GM12865 (cell line): ENCODE results near the gene RNF14.

Experiments used
- DNase-seq: peaks from one replicate; pipeline ENCODE4 v3.0.0; 2010; ENCODE audit warnings: low read depth
- H3K4me3 ChIP-seq: 2 replicates; pipeline ENCODE4 v1.5.1; 2011; ENCODE audit warnings: mild to moderate bottlenecking, low read depth, low read length, control low read depth
- TF ChIP-seq, protein P1 (sequence below): IDR thresholded peaks from 2 replicates; pipeline ENCODE4 v1.5.1; 2011; ENCODE audit warnings: low read length, control low read depth, low read depth, inconsistent platforms; ENCODE audit not compliant: insufficient read depth; ENCODE audit errors: missing control alignments

RNF14 gene

DNA sequence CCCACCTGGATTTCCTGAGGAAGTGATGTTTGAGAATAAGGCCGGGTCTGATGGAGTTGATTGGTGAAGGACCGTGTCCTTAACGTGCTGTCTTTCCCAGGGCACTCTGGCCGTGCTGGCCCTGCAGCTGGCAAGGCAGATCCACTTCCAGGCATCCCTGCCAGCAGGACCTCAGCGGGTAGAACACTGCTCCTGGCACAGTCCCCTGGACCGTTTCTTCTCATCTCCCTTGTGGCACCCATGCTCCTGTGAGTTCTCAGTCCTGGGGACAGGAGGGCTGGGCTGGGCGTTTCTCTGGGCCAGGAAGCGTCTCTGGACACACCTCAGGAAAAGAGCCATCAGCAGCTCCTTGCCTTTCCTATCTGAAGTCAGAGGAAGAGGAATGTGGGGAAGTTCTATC is 40.9 kb upstream of the RNF14 start:
- TF ChIP-seq, protein P1, sequence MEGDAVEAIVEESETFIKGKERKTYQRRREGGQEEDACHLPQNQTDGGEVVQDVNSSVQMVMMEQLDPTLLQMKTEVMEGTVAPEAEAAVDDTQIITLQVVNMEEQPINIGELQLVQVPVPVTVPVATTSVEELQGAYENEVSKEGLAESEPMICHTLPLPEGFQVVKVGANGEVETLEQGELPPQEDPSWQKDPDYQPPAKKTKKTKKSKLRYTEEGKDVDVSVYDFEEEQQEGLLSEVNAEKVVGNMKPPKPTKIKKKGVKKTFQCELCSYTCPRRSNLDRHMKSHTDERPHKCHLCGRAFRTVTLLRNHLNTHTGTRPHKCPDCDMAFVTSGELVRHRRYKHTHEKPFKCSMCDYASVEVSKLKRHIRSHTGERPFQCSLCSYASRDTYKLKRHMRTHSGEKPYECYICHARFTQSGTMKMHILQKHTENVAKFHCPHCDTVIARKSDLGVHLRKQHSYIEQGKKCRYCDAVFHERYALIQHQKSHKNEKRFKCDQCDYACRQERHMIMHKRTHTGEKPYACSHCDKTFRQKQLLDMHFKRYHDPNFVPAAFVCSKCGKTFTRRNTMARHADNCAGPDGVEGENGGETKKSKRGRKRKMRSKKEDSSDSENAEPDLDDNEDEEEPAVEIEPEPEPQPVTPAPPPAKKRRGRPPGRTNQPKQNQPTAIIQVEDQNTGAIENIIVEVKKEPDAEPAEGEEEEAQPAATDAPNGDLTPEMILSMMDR: no peak
- H3K4me3 ChIP-seq: no peak overlapping the region
- no peak for DNase-seq

DNA sequence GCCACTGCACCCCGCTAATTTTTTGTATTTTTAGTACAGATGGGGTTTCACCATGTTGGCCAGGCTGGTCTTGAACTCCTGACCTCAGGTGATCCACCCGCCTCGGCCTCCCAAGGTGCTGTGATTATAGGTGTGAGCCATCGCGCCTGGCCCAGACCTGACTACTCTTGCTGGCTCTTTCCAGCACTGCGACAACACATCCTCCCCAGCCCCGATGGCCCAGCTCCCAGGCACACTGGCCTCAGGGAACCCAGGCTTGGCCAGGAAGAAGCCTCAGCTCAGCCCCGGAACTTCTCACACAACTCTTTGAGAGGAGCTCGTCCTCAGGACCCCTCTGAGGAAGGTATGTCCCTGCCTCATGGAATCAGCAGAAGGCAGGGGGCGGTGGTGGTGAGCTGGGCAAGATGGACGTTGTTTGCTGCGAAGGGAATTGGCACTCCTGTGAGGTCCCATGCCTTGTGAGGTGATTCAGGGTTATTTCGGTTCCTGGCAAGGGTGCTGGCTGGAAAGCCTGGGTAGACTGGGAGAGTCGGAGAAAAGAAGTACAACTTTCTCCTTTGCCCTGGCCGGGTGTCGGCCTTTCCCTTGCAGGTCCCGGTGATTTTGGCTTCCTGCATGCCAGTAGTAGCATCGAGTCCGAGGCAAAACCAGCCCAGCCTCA is 39.4 kb upstream of the RNF14 start:
- TF ChIP-seq, protein P1: no peak
- no peak for DNase-seq
- no peak overlapping the region for H3K4me3 ChIP-seq

DNA sequence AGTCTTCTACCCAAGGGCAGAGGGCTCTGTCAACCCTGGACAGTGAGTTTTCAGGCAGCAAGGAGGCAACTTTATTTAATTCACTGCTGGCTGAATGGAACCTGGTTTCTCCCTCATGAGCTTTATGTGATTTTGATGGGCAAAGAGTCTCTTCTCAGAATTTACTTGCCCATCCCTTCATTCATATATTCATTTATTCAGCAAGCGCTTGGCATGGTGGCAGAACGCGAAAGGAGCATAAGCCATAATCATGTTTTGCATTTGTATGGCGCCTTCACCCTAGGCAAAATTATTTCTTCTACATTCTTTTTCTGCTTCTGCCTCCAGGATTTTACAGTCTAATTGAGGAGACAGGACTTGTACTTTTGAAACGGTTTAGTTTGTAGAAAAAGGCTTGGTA is 37.2 kb upstream of the RNF14 start:
- TF ChIP-seq, protein P1: no peak
- DNase-seq: no peak
- no peak overlapping the region for H3K4me3 ChIP-seq

DNA sequence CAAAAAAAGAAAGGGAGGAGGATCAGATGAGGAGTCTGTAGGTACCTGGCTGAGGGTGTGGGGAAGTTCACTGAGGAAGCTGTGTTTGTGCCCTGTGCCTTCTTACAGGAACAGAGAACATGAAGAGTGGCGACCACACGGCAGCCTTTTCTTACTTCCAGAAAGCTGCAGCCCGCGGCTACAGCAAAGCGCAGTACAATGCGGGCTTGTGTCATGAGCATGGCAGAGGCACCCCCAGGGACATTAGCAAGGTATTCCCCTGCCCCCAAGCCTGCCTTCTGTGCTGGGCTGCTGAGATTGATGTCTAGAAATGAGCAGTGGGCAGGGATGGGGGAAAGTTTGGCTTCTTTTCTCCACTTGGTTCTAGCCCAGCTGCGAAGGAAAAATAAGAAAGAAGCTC is 35.8 kb upstream of the RNF14 start:
- TF ChIP-seq, protein P1: no peak
- H3K4me3 ChIP-seq: no peak overlapping the region
- no peak for DNase-seq

DNA sequence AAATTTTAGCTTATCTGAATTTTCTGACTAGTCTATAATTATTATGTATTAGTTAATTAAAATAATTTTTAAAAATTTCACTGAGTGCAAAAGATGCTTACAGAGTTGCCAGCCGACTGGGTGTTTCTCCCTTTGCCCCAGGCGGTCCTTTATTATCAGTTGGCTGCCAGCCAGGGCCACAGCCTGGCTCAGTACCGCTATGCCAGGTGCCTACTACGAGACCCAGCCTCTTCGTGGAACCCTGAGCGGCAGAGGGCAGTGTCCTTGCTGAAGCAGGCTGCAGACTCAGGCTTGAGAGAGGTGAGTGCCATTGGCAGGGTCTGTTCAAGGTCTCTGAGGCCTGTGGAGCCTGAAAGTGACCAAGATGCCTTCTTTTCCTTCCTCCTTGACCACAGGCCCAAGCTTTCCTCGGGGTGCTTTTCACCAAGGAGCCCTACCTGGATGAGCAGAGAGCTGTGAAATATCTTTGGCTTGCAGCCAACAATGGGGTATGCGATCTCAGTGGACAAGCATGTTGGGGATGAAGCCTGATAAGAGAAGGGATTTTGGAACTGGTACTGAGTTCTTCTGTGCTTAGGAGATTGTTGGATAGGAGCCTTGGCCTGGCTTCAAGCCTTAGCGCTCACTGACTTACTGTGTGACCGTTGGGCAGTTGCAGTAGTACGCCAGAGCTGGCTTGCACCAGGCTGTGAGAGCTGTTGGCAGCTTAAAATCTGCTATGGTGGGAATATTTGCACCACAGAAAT is 34.6 kb upstream of the RNF14 start:
- TF ChIP-seq, protein P1: no peak
- H3K4me3 ChIP-seq: no peak overlapping the region
- DNase-seq: no peak

DNA sequence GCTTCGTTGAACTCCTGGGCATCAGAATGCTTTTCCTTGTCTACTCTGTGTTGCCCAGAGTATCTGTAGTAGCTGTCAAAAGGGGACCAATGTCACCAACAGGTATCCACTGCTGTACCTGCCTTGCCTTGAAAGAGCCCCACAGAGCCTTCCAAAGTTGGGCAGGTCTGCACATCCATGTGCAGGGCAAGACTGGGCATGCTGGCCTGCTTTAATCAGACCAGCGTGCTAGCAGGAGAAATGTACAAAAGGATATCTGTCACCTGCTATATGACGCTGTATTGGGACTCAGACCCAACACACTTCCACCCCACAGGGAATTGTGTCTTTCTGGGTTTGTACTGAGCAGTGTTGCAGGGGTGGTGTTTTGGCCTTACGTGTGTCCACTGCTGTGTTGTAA is 33.4 kb upstream of the RNF14 start:
- no peak overlapping the region for H3K4me3 ChIP-seq
- DNase-seq: no peak
- TF ChIP-seq, protein P1: no peak
